SH-SY5Y (cell line): ENCODE measurements around the gene DPP6.

Source experiments
- GATA2 ChIP-seq: IDR thresholded peaks from 2 replicates; pipeline ENCODE4 v1.6.1; 2011; ENCODE audit warnings: mild to moderate bottlenecking, low read depth, low read length
- GATA3 ChIP-seq: IDR thresholded peaks from 2 replicates; pipeline ENCODE4 v1.6.1; 2011; ENCODE audit warnings: low read depth, mild to moderate bottlenecking, low read length, moderate library complexity

DNA sequence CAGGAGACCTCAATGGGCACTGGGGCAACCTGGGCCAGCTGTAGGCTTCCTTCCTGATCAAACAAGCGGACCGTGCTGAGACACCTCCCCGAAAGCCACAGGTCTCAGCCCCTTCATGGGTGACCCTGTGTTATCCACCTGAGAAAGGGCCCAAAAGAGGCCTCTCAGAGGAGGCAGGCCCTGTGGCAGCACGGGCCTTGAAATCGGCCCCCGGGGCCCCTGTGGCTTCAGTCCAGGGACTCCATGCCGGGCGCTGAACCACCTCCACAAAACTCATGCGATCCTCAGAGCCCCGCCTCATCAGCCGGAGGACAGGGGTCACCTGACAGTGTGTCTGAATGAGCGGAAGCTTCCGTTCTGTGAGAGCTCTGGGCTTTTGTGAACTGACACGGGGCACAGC lies 643.6 kb downstream of the DPP6 start:
- no peak for TF ChIP-seq GATA3
- TF ChIP-seq GATA2: no peak
